HCT116 (cell line): Measurements from ENCODE around the gene CHRNE. TPM values are rescaled to one million over a fixed set of nuclear protein-coding genes. Genes with fewer than 3 reads are reported as not detected.

Experiments
- ATAC-seq: fragments of 200-7000 bp; cut with Tn5 transposase; 2 replicates; pipeline ENCODE4 v1.9.1; 2020; ENCODE audit warnings: mild to moderate bottlenecking, moderate library complexity
- BruUV-seq: library from RNA; stranded (reverse); fragments of 400-500 nt; replicated peaks from 2 replicates; lab custom pipeline; 2021; lab: Mats Ljungman, UMichigan
- CTCF ChIA-PET: fragments of 300-600 bp; sonication (Branson Sonifier 250); formaldehyde crosslinking; loops from one replicate; lab custom pipeline; 2021; ENCODE audit warnings: antibody characterized with exemption; lab: Charles Lee
- POLR2A ChIA-PET: fragments of 300-600, 350-600 bp; sonication (Branson Sonifier 250); formaldehyde crosslinking; loops from one replicate; lab custom pipeline; 2021; ENCODE audit warnings: antibody characterized with exemption; lab: Charles Lee
- RAD21 ChIA-PET, 2 experiments: fragments of 300-600 bp; sonication (Branson Sonifier 250); formaldehyde crosslinking; loops; one replicate each; lab custom pipeline; 2023; ENCODE audit warnings: low total read pairs in 2 of 2; ENCODE audit not compliant: uncharacterized antibody in 2 of 2, unreplicated experiment in 2 of 2, low non-redundant PET in 1 of 2; lab: Charles Lee
- DNase-seq: peaks from one replicate; pipeline ENCODE4 v3.0.0-alpha.2; 2010; ENCODE audit warnings: low read depth, low spot score
- H2AFZ ChIP-seq: fragments of 200-600 bp; shearing (Covaris generic), sonication (generic); 2 replicates; pipeline ENCODE4 v1.6.1; 2017; ENCODE audit warnings: low read depth, mixed run types, mixed read lengths, antibody characterized with exemption, low read length; ENCODE audit not compliant: poor library complexity, severe bottlenecking
- H3K27ac ChIP-seq: 2 replicates; pipeline ENCODE4 v1.5.1; 2012; ENCODE audit warnings: low read depth, low read length
- H3K27me3 ChIP-seq: fragments of 200-600 bp; sonication (generic); 2 replicates; pipeline ENCODE4 v1.6.1; 2016; ENCODE audit warnings: mixed run types, low read length, mixed read lengths; ENCODE audit not compliant: insufficient read depth
- H3K36me3 ChIP-seq, 2 experiments: fragments of 200-500 bp in 1 of 2; fragments of 200-600 bp in 1 of 2; sonication (Bioruptor generic) in 1 of 2; sonication (generic) in 1 of 2; 2 replicates each; pipeline versions ENCODE4 v1.5.1 to v1.6.1; 2014 to 2016; ENCODE audit warnings: low read length in 2 of 2, inconsistent platforms in 1 of 2, mixed read lengths in 1 of 2, mixed run types in 1 of 2; ENCODE audit not compliant: insufficient read depth in 2 of 2, control insufficient read depth in 1 of 2
- H3K4me1 ChIP-seq, 2 experiments: fragments of 200-600 bp in 1 of 2; sonication (generic) in 1 of 2; 2 replicates each; pipeline versions ENCODE4 v1.5.1 to v1.6.1; 2012 to 2017; ENCODE audit warnings: low read length in 2 of 2, inconsistent platforms in 1 of 2, mild to moderate bottlenecking in 1 of 2, mixed read lengths in 1 of 2, mixed run types in 1 of 2, moderate library complexity in 1 of 2; ENCODE audit not compliant: insufficient read depth in 2 of 2, control insufficient read depth in 1 of 2
- H3K4me2 ChIP-seq: fragments of 200-600 bp; sonication (generic); 2 replicates; pipeline ENCODE4 v1.6.1; 2017; ENCODE audit warnings: mixed run types, low read length, mixed read lengths
- H3K4me3 ChIP-seq, 2 experiments: fragments of 200-600 bp in 1 of 2; sonication (generic) in 1 of 2; replicated peaks in 1 of 2; 2 replicates each; pipeline ENCODE4 v1.5.1; 2011 to 2016; ENCODE audit warnings: low read length in 2 of 2, control low read depth in 1 of 2, low read depth in 1 of 2, mild to moderate bottlenecking in 1 of 2, mixed read lengths in 1 of 2, mixed run types in 1 of 2
- H3K79me2 ChIP-seq: fragments of 200-600 bp; sonication (generic); 2 replicates; pipeline ENCODE4 v1.6.1; 2017; ENCODE audit warnings: mild to moderate bottlenecking, mixed run types, low read length, moderate library complexity, mixed read lengths; ENCODE audit not compliant: insufficient read depth
- H3K9ac ChIP-seq: fragments of 200-600 bp; sonication (generic); 2 replicates; pipeline ENCODE4 v1.6.1; 2016; ENCODE audit warnings: low read length, mixed read lengths
- H3K9me2 ChIP-seq: fragments of 200-600 bp; sonication (generic), shearing (Covaris generic); 2 replicates; pipeline ENCODE4 v1.6.1; 2017; ENCODE audit warnings: mixed run types, mild to moderate bottlenecking, moderate library complexity; ENCODE audit not compliant: insufficient read depth
- H3K9me3 ChIP-seq, 2 experiments: fragments of 200-500 bp in 1 of 2; fragments of 200-600 bp in 1 of 2; sonication (Bioruptor generic) in 1 of 2; sonication (generic) in 1 of 2; 2 replicates each; pipeline ENCODE4 v1.6.1; 2014 to 2017; ENCODE audit warnings: low read length in 2 of 2, mixed read lengths in 2 of 2, inconsistent platforms in 1 of 2, low read depth in 1 of 2, mild to moderate bottlenecking in 1 of 2, mixed run types in 1 of 2, moderate library complexity in 1 of 2; ENCODE audit not compliant: control insufficient read depth in 1 of 2, insufficient read depth in 1 of 2
- H4K20me1 ChIP-seq: fragments of 200-600 bp; sonication (generic), shearing (Covaris generic); 2 replicates; pipeline ENCODE4 v1.6.1; 2017; ENCODE audit warnings: mixed run types, mild to moderate bottlenecking, moderate library complexity; ENCODE audit not compliant: insufficient read depth
- ATF3 ChIP-seq: IDR thresholded peaks from 2 replicates; pipeline ENCODE4 v1.6.1; 2012
- CTCF ChIP-seq, 3 experiments: fragments of 200-600 bp in 1 of 3; sonication (generic) in 1 of 3; IDR thresholded peaks in 2 of 3; conservative IDR thresholded peaks in 1 of 3; 2 replicates each; pipeline ENCODE4 v1.5.1; 2012 to 2017; ENCODE audit warnings: low read depth in 2 of 3, low read length in 2 of 3, antibody characterized with exemption in 1 of 3, borderline replicate concordance in 1 of 3, control low read depth in 1 of 3, mild to moderate bottlenecking in 1 of 3, mixed read lengths in 1 of 3, mixed run types in 1 of 3, moderate library complexity in 1 of 3; ENCODE audit not compliant: insufficient read depth in 1 of 3
- EGR1 ChIP-seq: IDR thresholded peaks from 2 replicates; pipeline ENCODE4 v1.6.1; 2012; ENCODE audit warnings: low read depth
- FOSL1 ChIP-seq: IDR thresholded peaks from 2 replicates; pipeline ENCODE4 v1.6.1; 2012; ENCODE audit warnings: low read depth
- MAX ChIP-seq: IDR thresholded peaks from 2 replicates; pipeline ENCODE4 v1.6.1; 2012
- REST ChIP-seq: IDR thresholded peaks from 2 replicates; pipeline ENCODE4 v1.6.1; 2012; ENCODE audit warnings: low read depth
- SRF ChIP-seq: IDR thresholded peaks from 2 replicates; pipeline ENCODE4 v1.6.1; 2012; ENCODE audit warnings: low read depth
- TCF7L2 ChIP-seq: IDR thresholded peaks from 2 replicates; pipeline ENCODE4 v1.7.0; 2011; ENCODE audit warnings: borderline replicate concordance, inconsistent platforms; ENCODE audit not compliant: insufficient read depth, insufficient read length; ENCODE audit errors: extremely low read depth
- YY1 ChIP-seq: IDR thresholded peaks from 2 replicates; pipeline ENCODE4 v1.6.1; 2011; ENCODE audit warnings: low read length, low read depth, moderate library complexity, mild to moderate bottlenecking; ENCODE audit not compliant: insufficient replicate concordance; ENCODE audit errors: extremely low read depth
- ZFX ChIP-seq: fragments of 450-650 bp; IDR thresholded peaks from 2 replicates; pipeline ENCODE4 v1.6.1; 2017
- ZNF274 ChIP-seq: fragments of 200-500 bp; sonication (Bioruptor generic); IDR thresholded peaks from 2 replicates; pipeline ENCODE4 v1.6.1; 2014; ENCODE audit warnings: mild to moderate bottlenecking, low read depth, low read length, inconsistent platforms
- intact Hi-C: fragments of 100-400 bp; cut with micrococcal nuclease; formaldehyde crosslinking; loops from 2 replicates; pipeline ENCODE4 v1.10.0; 2022
- total RNA-seq: library from RNA; stranded (reverse); gene quantifications from one replicate; pipeline ENCODE4 v1.2.1, GENCODE V29; 2021; ENCODE audit not compliant: unreplicated experiment

The CHRNE gene
- total RNA-seq, 1 experiment from 2014 or later = 0.30 TPM

GRCh38 chr17:4891411-4892410, 11.2 kb downstream of the CHRNE start:
- intact Hi-C loops = no loop called here
- Histone ChIP-seq H3K36me3 (peaks cover 28 to 37% of the 10 kb centered on the region in 2 experiments), H3K4me2 (no peak overlapping the region), H3K79me2 (no peaks in the 10 kb centered on the region), H3K27me3 (no peaks in the 10 kb centered on the region), H3K9me3 (no peaks in the 10 kb centered on the region), H3K9ac (no peak overlapping the region), H3K4me3 (no peak overlapping the region), H3K27ac (no peak overlapping the region), H3K9me2 (no peaks in the 10 kb centered on the region), H2AFZ (no peak overlapping the region), H4K20me1 (no peaks in the 10 kb centered on the region), H3K4me1 (no peaks in the 10 kb centered on the region)
- no peak for DNase-seq
- no peak for TF ChIP-seq ZNF274
- TF ChIP-seq FOSL1 = no peak
- no peak for TF ChIP-seq EGR1
- TF ChIP-seq YY1 = no peak
- TF ChIP-seq ZFX = no peak
- ATAC-seq = no peak
- no TSS peak for BruUV-seq
- ChIA-PET CTCF (interaction anchor here (1.5 kb wide), 1 partner anchor 102 kb away, joined by 4 read pairs; no protein-coding TSS in a partner anchor), POLR2A (no interaction called here), RAD21 (no interaction called here)

GRCh38 chr17:4887581-4887980, 15.3 kb downstream of the CHRNE start:
- Histone ChIP-seq H3K9me3 (no peaks in the 10 kb centered on the region), H3K9me2 (no peaks in the 10 kb centered on the region), H3K27me3 (no peaks in the 10 kb centered on the region), H3K27ac (no peak overlapping the region), H3K4me3 (no peak overlapping the region), H2AFZ (no peak overlapping the region), H4K20me1 (no peaks in the 10 kb centered on the region), H3K4me1 (no peaks in the 10 kb centered on the region), H3K36me3 (peaks cover 23 to 29% of the 10 kb centered on the region in 2 experiments), H3K79me2 (no peaks in the 10 kb centered on the region), H3K4me2 (no peak overlapping the region), H3K9ac (no peak overlapping the region)
- no TSS peak for BruUV-seq
- no peak for ATAC-seq
- intact Hi-C loops = loop anchor here (10.0 kb wide), 1 partner anchor 53 kb away; the partner anchor contains the start of gene MINK1
- RAD21 ChIA-PET = no interaction called here
- POLR2A ChIA-PET = no interaction called here
- no peak for DNase-seq
- CTCF ChIA-PET = interaction anchor here (1.5 to 1.7 kb wide), 2 partner anchors 97 to 321 kb away, joined by 6 to 10 read pairs; no protein-coding TSS in a partner anchor
- TF ChIP-seq ATF3 = no peak
- TF ChIP-seq CTCF (IDR thresholded peaks at IDR 0.05 in 2 of 3, conservative IDR thresholded peaks at IDR 0.05 in 1 of 3; ENCODE audit: borderline replicate concordance in 1 of 3, insufficient read depth in 1 of 3, low read depth in 2 of 3, low read length in 2 of 3) = no peak
- no peak for TF ChIP-seq TCF7L2
- no peak for TF ChIP-seq ZFX
- TF ChIP-seq MAX = no peak
- TF ChIP-seq SRF = no peak
- TF ChIP-seq REST = no peak
- no peak for TF ChIP-seq YY1
